Stimulated activated CD8-positive, alpha-beta memory T cell treated with anti-CD3 and anti-CD28 coated beads, Interleukin-15, amount 100 ng/mL, for 1 hour (primary cell): Measurements from ENCODE around the gene VDR.

Experiments
- DNase-seq: peaks from one replicate; pipeline ENCODE4 v3.0.0-alpha.2; 2020; ENCODE audit warnings: low read depth

Gene VDR

GRCh38 chr12:47868552-47869031 lies 36.2 kb downstream of the VDR start:
- DNase-seq, result no peak

DNA sequence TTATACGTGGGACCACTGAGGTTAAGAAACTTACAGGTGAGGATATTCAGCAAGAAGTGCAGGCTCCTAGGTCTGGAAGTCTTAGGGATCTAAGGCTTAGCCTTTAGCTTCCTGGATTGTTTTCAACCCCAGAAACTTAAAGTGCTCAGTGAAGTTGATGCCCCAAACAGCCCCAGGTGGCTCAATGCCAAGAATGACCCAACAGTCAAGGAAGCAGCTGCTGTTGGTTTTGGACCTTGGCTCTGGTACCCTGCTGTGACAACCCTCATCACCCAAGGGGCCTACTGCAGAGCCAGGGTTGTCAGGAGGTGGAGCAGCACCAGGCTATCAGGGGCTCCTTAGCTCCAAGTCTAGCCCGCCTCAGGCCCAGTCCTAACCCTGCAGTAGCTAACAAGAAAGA lies 36.8 kb downstream of the VDR start:
- no peak for DNase-seq

GRCh38 chr12:47867495-47867941 lies 37.3 kb downstream of the VDR start:
- no peak for DNase-seq

DNA sequence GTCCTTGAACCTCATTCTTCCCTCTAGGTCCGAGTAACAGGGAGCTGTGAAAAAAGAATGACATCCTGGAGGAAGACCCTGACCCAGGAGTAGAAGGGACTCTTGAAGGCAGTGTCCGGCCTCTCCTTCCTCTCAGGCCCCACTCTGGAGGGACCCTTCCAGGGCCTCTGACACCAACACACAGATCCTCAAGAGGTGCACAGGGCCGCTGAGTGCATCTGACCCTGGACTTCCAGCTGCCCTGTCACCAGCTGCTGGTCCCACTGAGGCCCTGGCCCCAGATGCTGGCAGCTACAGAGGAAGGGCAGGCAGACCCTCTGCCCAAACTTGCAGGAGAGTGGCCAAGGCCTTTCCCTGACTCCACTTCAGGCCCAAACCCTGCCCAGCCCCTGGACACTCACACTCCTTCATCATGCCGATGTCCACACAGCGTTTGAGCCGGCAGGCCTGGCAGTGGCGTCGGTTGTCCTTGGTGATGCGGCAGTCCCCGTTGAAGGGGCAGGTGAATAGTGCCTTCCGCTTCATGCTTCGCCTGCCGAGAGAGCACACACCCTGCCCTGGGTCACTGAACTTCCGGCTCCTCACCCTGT lies 40.1 kb downstream of the VDR start:
- no peak for DNase-seq

DNA sequence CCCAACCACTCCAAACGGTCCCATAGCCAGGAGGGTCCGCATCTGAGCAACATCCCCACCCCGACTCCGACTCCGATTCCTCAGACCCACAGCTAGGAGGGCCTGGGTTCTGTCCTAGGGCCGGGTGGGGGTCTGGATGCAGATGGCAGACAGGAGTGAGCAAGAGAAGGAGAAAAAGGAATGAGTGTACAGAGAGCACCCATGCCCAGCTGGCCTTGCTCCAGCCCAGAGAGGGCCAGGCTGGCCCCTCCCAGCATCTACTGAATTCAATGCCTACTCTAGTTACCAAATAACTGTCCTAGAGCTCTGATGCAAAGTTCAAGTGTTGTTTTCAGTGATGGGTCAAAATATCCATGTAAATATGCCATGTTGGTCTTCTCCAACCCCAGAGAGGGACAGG lies 40.8 kb downstream of the VDR start:
- no peak for DNase-seq

GRCh38 chr12:47863467-47863866 lies 41.3 kb downstream of the VDR start:
- DNase-seq, result no peak

DNA sequence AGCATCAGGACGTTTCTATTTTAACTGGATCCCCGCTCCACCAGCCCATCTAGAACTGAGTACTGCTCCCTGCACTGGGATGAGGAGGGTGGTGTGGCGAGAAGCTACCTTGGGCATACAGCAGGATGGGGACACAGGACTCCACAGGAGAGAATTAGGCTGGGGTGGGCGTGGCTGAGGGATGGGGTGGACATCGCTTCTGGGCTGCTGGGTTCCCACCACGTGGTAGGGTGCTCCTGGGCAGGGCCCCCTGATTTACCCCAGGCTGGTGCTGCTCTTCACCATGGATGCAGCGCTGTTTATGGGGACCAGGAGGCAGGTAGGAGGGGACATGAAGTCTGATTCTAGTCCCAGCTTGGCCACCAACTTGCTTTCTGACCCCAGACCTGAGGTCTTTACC lies 41.9 kb downstream of the VDR start:
- no peak for DNase-seq

DNA sequence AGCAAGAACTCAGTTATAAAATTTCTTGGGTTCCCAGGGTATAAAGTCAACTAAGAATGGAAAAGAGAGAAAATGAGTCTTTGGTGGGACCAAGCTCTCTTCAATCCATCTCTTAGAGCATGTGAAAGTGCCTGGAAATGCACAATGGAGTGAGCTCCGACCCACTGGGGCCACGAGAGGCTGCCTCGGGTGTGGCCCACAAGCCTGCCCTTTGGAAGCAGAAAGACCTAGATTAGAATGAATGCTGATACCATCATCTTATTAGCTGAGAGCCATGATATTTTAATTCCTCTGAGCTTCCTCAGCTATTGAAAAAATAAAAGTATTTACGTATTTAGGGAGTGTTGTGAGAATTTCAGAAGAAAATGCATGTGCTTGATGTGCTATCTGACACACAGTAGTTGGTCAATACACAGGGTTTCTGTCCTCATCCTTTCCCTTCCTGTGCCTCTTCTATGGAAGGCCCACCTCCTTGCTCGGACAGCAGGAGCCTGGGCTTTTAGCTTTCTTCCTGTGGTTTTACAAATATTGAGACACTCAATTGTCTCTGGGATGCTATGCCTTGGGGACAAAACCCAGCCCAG lies 42.5 kb downstream of the VDR start:
- no peak for DNase-seq

GRCh38 chr12:47860873-47861272 lies 43.9 kb downstream of the VDR start:
- DNase-seq, result no peak

DNA sequence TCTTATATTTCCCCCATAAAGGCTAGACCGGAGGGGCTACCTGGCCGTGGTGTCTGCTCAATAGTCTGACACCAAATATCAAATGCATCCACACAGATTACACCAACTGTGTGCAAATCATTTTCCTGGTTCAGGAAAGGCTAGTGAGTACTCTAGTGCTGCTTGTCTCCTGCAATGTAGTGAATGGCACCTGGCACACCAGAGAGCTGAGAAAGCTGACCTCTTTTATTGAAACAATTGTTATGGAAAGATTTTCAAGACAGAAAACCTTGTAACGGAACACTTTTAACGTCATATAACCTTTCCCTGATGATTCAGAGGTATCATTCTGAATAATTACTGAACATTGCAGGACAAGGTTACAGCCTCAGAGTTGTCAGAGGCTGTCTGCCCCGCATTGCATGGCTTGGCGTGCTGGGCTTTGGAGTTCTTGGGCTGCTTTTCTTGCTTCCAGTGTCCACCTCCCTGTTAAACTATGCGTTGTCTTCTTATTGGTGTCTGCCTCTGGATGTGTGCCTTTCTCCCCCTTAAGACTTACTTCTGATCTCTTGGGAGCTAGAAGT lies 44.4 kb downstream of the VDR start:
- DNase-seq, result no peak

DNA sequence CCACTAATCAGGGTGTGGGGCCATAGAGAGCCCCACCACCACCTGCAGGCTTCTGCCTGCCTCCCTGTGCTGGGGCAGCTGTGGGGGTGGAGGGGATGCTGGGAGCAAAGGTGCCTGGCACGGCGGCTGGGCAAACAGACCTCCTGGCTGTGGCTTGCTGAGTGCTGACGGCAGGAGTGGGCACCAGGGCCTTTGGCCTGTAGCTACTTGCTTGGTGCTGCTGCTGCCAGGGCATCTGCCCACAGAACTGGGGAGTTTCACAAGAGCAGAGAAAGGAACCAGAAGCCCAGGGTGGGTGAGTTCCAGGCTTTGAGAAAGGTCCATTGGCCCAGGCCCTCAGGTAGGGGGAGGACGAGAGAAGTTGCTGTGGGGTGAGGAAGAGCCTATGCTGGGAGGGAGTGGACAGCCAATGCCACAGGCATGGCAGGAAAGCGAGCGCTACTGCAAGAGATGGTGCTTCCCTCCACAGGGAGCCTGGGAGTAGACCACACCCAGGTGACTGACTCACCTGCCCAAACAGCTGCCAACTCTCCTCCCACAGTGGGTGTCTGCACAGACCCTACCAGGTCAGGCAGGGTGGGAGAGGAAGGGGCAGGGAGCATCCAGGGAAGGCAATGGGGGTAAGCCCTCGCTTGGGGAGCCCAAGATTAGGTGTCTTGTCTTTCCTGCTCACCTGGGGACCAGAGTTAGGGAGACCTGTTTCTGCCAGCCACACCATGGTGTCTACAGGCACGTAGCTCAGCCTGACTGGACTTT lies 46.1 kb downstream of the VDR start:
- no peak for DNase-seq

GRCh38 chr12:47856721-47857575 lies 47.8 kb downstream of the VDR start:
- no peak for DNase-seq

DNA sequence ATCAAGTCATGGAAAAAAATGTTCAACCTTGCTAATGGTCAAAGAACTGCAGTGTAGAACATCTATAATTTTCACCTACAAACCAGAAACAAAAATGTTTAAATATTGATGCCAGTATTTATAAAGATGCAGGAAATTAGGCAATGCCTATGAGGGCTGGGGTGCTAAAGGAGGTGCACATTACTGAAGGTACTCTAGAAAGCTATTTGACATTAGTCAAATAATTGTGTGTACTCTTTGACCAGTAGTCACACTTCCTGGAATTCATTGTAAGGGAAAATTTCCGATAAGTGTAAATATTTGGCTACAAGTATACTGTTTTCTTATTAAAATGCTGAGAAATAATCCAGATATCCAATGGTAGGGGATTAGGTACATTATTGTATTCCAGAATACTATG lies 48.7 kb downstream of the VDR start:
- no peak for DNase-seq

GRCh38 chr12:47855502-47855901 lies 49.3 kb downstream of the VDR start:
- DNase-seq, result no peak

GRCh38 chr12:47854531-47854930 lies 50.3 kb downstream of the VDR start:
- no peak for DNase-seq

- no peak for DNase-seq
Measured at GRCh38 chr12:47852096-47852571, 52.7 kb downstream of the VDR start.

GRCh38 chr12:47851303-47851952 lies 53.4 kb downstream of the VDR start:
- no peak for DNase-seq

DNA sequence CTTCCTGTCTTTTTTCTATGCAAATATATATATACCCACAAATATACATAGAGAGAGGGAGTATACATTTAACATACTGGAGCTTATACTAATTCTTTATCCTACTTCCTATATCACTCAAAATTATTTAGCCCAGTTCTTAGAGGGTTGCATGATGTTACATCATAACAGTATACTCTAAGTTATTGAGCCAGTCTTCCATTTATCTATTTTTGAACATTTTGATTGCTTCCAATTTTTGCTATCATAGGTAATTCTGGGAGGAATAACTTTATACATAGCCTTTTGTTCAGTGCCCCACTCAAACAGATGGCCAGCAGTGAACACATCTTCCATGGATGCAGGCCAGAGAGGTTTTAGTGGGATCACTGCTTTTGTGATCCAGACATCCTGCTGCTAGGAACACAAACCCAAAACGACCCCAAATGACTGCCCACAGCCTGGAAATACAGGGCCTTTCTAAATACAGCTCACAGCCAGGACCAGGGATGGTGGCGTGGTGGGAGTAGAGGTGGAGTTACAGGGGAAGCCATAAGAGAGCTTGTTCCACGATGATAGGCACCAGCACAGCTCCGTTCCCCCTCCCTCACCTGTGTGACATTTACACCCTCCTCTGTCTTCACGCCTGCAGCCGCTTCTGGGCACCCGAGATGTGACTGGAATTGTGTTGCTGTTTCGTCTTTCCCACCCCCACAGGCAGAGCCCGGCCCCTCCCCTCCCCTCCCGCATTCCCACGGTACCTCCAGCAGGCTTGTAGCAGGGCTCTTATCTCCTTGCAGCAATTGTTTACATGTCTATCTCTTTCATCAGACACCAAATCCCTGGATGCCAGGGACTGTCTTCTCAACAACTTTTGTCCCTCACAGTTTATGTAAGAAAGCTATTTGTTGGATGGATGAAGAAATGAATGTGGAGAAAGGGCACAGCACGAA lies 54.4 kb downstream of the VDR start:
- no peak for DNase-seq

GRCh38 chr12:47849261-47849660 lies 55.5 kb downstream of the VDR start:
- DNase-seq, result no peak

GRCh38 chr12:47848853-47849252 lies 55.9 kb downstream of the VDR start:
- no peak for DNase-seq
